ENCODE data around the gene KRT26.

The KRT26 gene

GRCh38 chr17:40813804-40814203 is 41.8 kb upstream of the KRT26 start:
- no peak for DNase-seq (ENCODE audit: low read depth in 1 of 2, low spot score in 1 of 2)
- TF ChIP-seq GABPA (IDR thresholded peaks at IDR 0.05; ENCODE audit: low read depth) (no peak), POLR2AphosphoS5 (IDR thresholded peaks at IDR 0.05; ENCODE audit: low read depth) (no peak), SPI1 (IDR thresholded peaks at IDR 0.05; ENCODE audit: borderline replicate concordance, low read depth) (no peak), CTCF (IDR thresholded peaks at IDR 0.05; ENCODE audit: insufficient read depth, low read length) (no peak)
- TF ChIP-seq, protein P1, sequence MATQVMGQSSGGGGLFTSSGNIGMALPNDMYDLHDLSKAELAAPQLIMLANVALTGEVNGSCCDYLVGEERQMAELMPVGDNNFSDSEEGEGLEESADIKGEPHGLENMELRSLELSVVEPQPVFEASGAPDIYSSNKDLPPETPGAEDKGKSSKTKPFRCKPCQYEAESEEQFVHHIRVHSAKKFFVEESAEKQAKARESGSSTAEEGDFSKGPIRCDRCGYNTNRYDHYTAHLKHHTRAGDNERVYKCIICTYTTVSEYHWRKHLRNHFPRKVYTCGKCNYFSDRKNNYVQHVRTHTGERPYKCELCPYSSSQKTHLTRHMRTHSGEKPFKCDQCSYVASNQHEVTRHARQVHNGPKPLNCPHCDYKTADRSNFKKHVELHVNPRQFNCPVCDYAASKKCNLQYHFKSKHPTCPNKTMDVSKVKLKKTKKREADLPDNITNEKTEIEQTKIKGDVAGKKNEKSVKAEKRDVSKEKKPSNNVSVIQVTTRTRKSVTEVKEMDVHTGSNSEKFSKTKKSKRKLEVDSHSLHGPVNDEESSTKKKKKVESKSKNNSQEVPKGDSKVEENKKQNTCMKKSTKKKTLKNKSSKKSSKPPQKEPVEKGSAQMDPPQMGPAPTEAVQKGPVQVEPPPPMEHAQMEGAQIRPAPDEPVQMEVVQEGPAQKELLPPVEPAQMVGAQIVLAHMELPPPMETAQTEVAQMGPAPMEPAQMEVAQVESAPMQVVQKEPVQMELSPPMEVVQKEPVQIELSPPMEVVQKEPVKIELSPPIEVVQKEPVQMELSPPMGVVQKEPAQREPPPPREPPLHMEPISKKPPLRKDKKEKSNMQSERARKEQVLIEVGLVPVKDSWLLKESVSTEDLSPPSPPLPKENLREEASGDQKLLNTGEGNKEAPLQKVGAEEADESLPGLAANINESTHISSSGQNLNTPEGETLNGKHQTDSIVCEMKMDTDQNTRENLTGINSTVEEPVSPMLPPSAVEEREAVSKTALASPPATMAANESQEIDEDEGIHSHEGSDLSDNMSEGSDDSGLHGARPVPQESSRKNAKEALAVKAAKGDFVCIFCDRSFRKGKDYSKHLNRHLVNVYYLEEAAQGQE (IDR thresholded peaks at IDR 0.05; ENCODE audit: insufficient replicate concordance, low read depth), result no peak
- no peak overlapping the region for H3K27ac ChIP-seq (replicated peaks)
- no peak overlapping the region for H3K4me3 ChIP-seq (replicated peaks; ENCODE audit: insufficient read depth, low read length)
- peaks cover 19% of the 10 kb centered on the region for H3K27me3 ChIP-seq (ENCODE audit: insufficient read depth, poor library complexity, severe bottlenecking)

- Histone ChIP-seq H3K27ac (replicated peaks) (no peak overlapping the region), H3K4me3 (replicated peaks; ENCODE audit: insufficient read depth, low read length) (no peak overlapping the region), H3K27me3 (ENCODE audit: insufficient read depth, poor library complexity, severe bottlenecking) (peaks cover 19% of the 10 kb centered on the region)
- TF ChIP-seq POLR2AphosphoS5 (IDR thresholded peaks at IDR 0.05; ENCODE audit: low read depth) (no peak), CTCF (IDR thresholded peaks at IDR 0.05; ENCODE audit: insufficient read depth, low read length) (no peak), SPI1 (IDR thresholded peaks at IDR 0.05; ENCODE audit: borderline replicate concordance, low read depth) (no peak), GABPA (IDR thresholded peaks at IDR 0.05; ENCODE audit: low read depth) (no peak)
- TF ChIP-seq, protein P1 (IDR thresholded peaks at IDR 0.05; ENCODE audit: insufficient replicate concordance, low read depth), result no peak
- DNase-seq (ENCODE audit: low read depth in 1 of 2, low spot score in 1 of 2), result no peak
These were observed 40.6 kb upstream of the KRT26 start for GRCh38 chr17:40812639-40813038.

DNA sequence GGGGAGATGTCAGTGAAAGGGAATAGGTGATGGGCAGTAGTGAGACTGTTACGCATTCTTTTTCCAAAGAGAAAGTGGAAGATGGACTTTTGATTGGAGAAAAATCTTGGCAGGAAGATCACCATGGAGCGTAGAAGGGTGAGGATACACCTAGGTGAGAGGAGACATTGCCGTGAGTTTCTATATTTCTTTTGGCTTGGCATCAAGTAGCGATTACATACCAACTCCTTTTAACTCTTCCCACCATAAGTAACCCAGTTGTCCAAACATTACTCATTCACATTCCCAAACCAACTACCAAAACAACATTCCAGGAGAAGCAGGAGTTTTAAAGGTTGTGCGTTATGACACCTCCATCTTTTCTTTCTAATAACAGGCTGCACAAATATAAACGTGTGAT is 38.5 kb upstream of the KRT26 start:
- no peak overlapping the region for H3K4me3 ChIP-seq (replicated peaks; ENCODE audit: insufficient read depth, low read length)
- H3K27me3 ChIP-seq (ENCODE audit: insufficient read depth, poor library complexity, severe bottlenecking), result peaks cover 30% of the 10 kb centered on the region
- H3K27ac ChIP-seq (replicated peaks), result no peak overlapping the region
- TF ChIP-seq GABPA (IDR thresholded peaks at IDR 0.05; ENCODE audit: low read depth) (no peak), CTCF (IDR thresholded peaks at IDR 0.05; ENCODE audit: insufficient read depth, low read length) (no peak), POLR2AphosphoS5 (IDR thresholded peaks at IDR 0.05; ENCODE audit: low read depth) (no peak), SPI1 (IDR thresholded peaks at IDR 0.05; ENCODE audit: borderline replicate concordance, low read depth) (no peak)
- TF ChIP-seq, protein P1 (IDR thresholded peaks at IDR 0.05; ENCODE audit: insufficient replicate concordance, low read depth), result no peak
- DNase-seq (ENCODE audit: low read depth in 1 of 2, low spot score in 1 of 2), result no peak

Measured in HL-60 (cell line).